GM21786 (cell line): ENCODE results near the gene HSPBP1.

ENCODE experiments used
- ATAC-seq: cut with Tn5 transposase; IDR thresholded peaks from one replicate; pipeline ENCODE4 v1.9.1; 2021; ENCODE audit not compliant: unreplicated experiment

HSPBP1 gene

GRCh38 chr19:55216461-55217198 is 63.3 kb downstream of the HSPBP1 start:
- ATAC-seq, result no peak

GRCh38 chr19:55213547-55213946 is 66.4 kb downstream of the HSPBP1 start:
- ATAC-seq, result no peak

DNA sequence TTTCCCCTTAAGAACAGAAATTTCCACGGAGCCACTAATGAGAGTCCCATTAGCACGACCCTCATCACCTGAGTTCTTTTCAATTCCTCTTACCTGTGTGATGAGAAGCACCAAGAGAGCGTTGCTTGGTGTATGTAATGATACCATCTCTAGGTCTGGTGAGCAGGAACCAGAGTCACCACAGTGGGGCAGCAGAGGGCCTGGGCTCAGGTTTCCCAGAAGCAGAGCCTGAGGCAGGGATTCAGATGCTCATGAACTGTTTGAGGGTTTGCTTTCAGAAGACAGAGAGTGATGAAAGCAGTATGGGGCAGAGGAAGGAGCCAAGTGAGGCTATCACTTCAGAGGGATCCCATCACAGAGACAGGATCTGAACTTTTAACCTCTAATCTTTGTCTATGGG is 67.5 kb downstream of the HSPBP1 start:
- no peak for ATAC-seq
